SK-N-MC (cell line): ENCODE measurements around the gene DPP8.

Source experiments
- EZH2 ChIP-seq: fragments of 200-600 bp; sonication (generic); IDR thresholded peaks from one replicate; pipeline ENCODE4 v1.6.1; 2017; ENCODE audit warnings: antibody characterized with exemption
- FOXP2 ChIP-seq: optimal IDR thresholded peaks from 2 replicates; pipeline ENCODE3; 2011; ENCODE audit warnings: mild to moderate bottlenecking, moderate library complexity; ENCODE audit not compliant: insufficient read depth; ENCODE audit errors: extremely low read length, control extremely low read depth
- POLR2AphosphoS5 ChIP-seq: IDR thresholded peaks from 2 replicates; pipeline ENCODE4 v1.6.1; 2012; ENCODE audit warnings: mild to moderate bottlenecking, low read depth, low read length, borderline replicate concordance

DNA sequence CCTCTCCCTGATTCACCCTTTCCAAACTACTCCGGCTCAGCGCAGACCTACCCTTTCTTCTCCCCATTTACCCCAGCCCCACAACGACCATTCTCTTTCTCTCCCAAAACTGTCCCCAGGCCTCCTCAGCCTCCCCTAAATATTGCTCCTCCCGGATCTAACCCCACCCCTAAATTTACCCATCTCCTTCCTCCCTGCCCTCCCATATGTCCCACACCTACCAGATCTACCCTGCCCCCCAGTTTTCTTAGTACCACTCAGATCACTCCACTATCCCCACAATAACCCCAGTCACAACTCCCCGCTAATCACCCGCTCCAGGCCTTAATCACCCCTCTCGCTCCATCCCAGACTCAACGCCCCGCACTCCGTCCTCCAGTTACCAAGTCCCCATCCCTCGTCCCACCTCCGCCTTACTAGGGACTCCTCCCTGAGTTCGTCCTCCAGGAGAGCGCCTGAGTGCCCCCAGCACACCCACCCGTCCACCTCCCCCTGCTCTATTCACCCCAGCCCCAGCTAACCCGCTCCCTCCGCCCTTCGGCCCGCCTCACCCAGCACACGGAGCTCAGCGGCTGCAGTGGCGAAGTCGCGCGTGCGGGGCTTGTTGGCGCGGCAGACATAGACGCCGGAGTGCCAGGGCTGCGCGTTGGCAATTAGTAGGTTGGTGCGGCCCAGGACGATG, 121.1 kb downstream of the DPP8 start:
- TF ChIP-seq POLR2AphosphoS5 (no peak), EZH2 (no peak), FOXP2 (no peak)
